Measurements from ENCODE around the gene KATNAL2.

KATNAL2 gene

GRCh38 chr18:46910856-46911255, 6.5 kb upstream of the KATNAL2 start:
- DNase-seq (ENCODE audit: low spot score) = no peak
- TF ChIP-seq CTCF (IDR thresholded peaks at IDR 0.05; ENCODE audit: extremely low read depth, missing control alignments) = no peak

GRCh38 chr18:46915800-46916550, 1.4 kb upstream of the KATNAL2 start:
- TF ChIP-seq CTCF (IDR thresholded peaks at IDR 0.05; ENCODE audit: extremely low read depth, missing control alignments) = no peak
- no peak for DNase-seq (ENCODE audit: low spot score)

- TF ChIP-seq CTCF (IDR thresholded peaks at IDR 0.05; ENCODE audit: extremely low read depth, missing control alignments) = no peak
- peak; percentile 78 for DNase-seq (ENCODE audit: low spot score)
Measured at GRCh38 chr18:46916551-46917107, 773 bp upstream of the KATNAL2 start.

- DNase-seq (ENCODE audit: low spot score) = peak; percentile 59
Measured at GRCh38 chr18:46917803-46918600, 600 bp downstream of the KATNAL2 start.

GRCh38 chr18:46920067-46920466, 2.7 kb downstream of the KATNAL2 start:
- no peak for TF ChIP-seq CTCF (IDR thresholded peaks at IDR 0.05; ENCODE audit: extremely low read depth, missing control alignments)
- no peak for DNase-seq (ENCODE audit: low spot score)

More at GRCh38 chr18:46917803-46918600, 600 bp downstream of the KATNAL2 start:
- no peak for TF ChIP-seq CTCF (IDR thresholded peaks at IDR 0.05; ENCODE audit: extremely low read depth, missing control alignments)

- no peak for DNase-seq (ENCODE audit: low spot score)
- no peak for TF ChIP-seq CTCF (IDR thresholded peaks at IDR 0.05; ENCODE audit: extremely low read depth, missing control alignments)
Measured at GRCh38 chr18:46920653-46921052, 3.3 kb downstream of the KATNAL2 start.

Data from GM20000 (cell line).